Body of pancreas (tissue), 4 donors: ENCODE data around the gene KLK3. TPM values are rescaled to one million over a fixed set of nuclear protein-coding genes. Genes with fewer than 3 reads are reported as not detected.

ENCODE experiments used
- ATAC-seq: fragments of 150-250 bp; one replicate; pipeline ENCODE4 v1.9.1; 2016
- DNase-seq, 4 donors: peaks; one replicate each; pipeline ENCODE4 v3.0.0-alpha.2; 2019
- H3K27ac ChIP-seq, 4 donors: fragments of 200-600 bp; sonication (generic); 1 replicate in 3 of 4; 2 replicates in 1 of 4; pipeline versions ENCODE4 v1.5.1 to v1.6.1; 2016 to 2019; ENCODE audit warnings: mild to moderate bottlenecking in 1 of 4, mixed read lengths in 1 of 4, moderate library complexity in 1 of 4
- H3K27me3 ChIP-seq, 2 donors: fragments of 200-600 bp; sonication (generic); one replicate each; pipeline ENCODE4 v1.6.0; 2016; ENCODE audit warnings: mild to moderate bottlenecking in 1 of 2
- H3K36me3 ChIP-seq, 2 donors: fragments of 200-600 bp; sonication (generic); replicated peaks in 1 of 2; 2 replicates each; pipeline ENCODE4 v1.5.1; 2016; ENCODE audit warnings: low read depth in 2 of 2; ENCODE audit not compliant: insufficient read depth in 1 of 2
- H3K4me1 ChIP-seq: fragments of 200-600 bp; sonication (generic); one replicate; pipeline ENCODE4 v1.6.0; 2016
- H3K4me3 ChIP-seq, 2 donors: fragments of 200-600 bp; sonication (generic); 1 replicate in 1 of 2; 2 replicates in 1 of 2; pipeline ENCODE4 v1.5.1; 2016 to 2019
- H3K9me3 ChIP-seq, 3 donors: fragments of 200-600 bp; sonication (generic); 1 replicate in 2 of 3; 2 replicates in 1 of 3; pipeline ENCODE4 v1.5.1; 2016
- POLR2A ChIP-seq, 3 donors: fragments of 450-650 bp; IDR thresholded peaks; one replicate each; pipeline ENCODE4 v1.6.1; 2016; ENCODE audit warnings: antibody characterized with exemption in 3 of 3, mild to moderate bottlenecking in 2 of 3
- WGBS, 2 donors: methylation state at CpG; one replicate each; pipeline ENCODE4 v1.1.5; 2017; 5-methylcytosine and 5-hydroxymethylcytosine counted together
- intact Hi-C: fragments of 100-400 bp; cut with DNase I; formaldehyde crosslinking; loops from one replicate; pipeline ENCODE4 v1.15.1; 2023
- total RNA-seq, 2 donors: library from RNA; depleted of rRNA; stranded (reverse); fragments of >200 nt; gene quantifications; one replicate each; pipeline ENCODE4 v1.1.0, GENCODE V29; 2016
- TF ChIP-seq, protein P1 (sequence below), 7 experiments: fragments of 450-650 bp in 4 of 7; fragments of 200-600 bp in 3 of 7; sonication (generic) in 3 of 7; IDR thresholded peaks; one replicate each; pipeline ENCODE4 v1.5.1; 2016 to 2019; ENCODE audit warnings: antibody characterized with exemption in 7 of 7

Gene KLK3
- total RNA-seq, 2 donors from 2014 or later = not detected

DNA sequence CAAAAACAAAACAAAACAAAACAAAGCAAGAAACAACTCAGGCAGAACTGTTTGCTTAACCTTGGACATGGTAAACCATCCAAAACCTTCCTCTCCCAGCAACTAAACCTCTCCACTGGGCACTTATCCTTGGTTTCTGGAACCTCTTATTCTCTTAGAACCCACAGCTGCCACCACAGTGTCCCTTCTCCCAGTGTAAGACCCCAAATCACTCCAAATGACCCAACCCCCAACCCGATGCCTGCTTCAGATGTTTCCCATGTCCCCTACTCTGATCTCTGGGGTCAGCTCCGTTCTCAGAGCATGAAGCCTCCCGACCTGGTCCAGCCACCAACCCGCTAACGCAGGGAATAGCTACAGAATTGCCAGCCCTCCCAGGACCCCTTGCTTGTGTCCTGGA lies 19.5 kb downstream of the KLK3 start:
- WGBS, 2 donors = 66 to 83% methylated on average over 5 of the region's 5 CpGs
- no peak overlapping the region for H3K4me3 ChIP-seq
- H3K27me3 ChIP-seq = peaks cover 0 to 6% of the 10 kb centered on the region in 2 donors
- H3K9me3 ChIP-seq = no peaks in the 10 kb centered on the region
- H3K4me1 ChIP-seq = no peaks in the 10 kb centered on the region
- TF ChIP-seq, protein P1, sequence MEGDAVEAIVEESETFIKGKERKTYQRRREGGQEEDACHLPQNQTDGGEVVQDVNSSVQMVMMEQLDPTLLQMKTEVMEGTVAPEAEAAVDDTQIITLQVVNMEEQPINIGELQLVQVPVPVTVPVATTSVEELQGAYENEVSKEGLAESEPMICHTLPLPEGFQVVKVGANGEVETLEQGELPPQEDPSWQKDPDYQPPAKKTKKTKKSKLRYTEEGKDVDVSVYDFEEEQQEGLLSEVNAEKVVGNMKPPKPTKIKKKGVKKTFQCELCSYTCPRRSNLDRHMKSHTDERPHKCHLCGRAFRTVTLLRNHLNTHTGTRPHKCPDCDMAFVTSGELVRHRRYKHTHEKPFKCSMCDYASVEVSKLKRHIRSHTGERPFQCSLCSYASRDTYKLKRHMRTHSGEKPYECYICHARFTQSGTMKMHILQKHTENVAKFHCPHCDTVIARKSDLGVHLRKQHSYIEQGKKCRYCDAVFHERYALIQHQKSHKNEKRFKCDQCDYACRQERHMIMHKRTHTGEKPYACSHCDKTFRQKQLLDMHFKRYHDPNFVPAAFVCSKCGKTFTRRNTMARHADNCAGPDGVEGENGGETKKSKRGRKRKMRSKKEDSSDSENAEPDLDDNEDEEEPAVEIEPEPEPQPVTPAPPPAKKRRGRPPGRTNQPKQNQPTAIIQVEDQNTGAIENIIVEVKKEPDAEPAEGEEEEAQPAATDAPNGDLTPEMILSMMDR (IDR thresholded peaks at IDR 0.05) = no peak
- no peak for TF ChIP-seq POLR2A (IDR thresholded peaks at IDR 0.05)
- intact Hi-C loops = no loop called here
- no peak overlapping the region for H3K27ac ChIP-seq
- DNase-seq (no peak), ATAC-seq (no peak)
- H3K36me3 ChIP-seq = no peaks in the 10 kb centered on the region

DNA sequence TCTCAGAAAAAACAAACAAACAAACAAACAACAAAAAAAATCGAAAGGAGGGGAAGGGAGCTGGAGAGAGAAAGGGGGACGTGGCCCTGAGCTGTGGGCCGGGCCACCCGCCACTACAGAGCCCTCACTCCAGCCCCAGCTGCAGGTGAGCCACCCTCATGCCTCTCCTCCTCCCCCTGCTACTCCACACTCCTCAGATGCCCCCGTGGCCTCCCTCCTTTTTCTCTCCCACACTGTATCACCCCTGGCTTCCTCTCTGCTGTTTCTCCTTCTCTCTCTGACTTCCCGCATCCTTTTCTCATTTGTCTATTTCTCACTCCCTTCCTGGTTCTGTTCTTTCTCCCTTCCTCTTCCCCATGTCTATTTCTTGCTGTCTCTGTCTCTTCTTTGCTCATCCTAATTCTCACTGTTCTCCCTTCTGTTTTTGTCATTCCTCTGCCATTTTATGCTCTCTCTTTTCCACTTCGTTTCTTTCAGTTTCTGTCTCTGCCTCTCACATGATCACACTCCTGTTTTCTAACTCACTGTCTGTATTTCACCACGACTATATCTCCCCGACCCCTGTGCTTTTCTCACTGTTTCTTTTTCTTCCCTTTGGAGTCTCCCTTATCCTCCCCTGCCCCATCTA lies 21.2 kb downstream of the KLK3 start:
- TF ChIP-seq, protein P1 (IDR thresholded peaks at IDR 0.05) = no peak
- TF ChIP-seq POLR2A (IDR thresholded peaks at IDR 0.05) = no peak
- DNase-seq (no peak), ATAC-seq (no peak)
- Histone ChIP-seq H3K27me3 (peaks cover 0 to 6% of the 10 kb centered on the region in 2 donors), H3K9me3 (no peaks in the 10 kb centered on the region), H3K27ac (no peak overlapping the region), H3K4me1 (no peaks in the 10 kb centered on the region), H3K4me3 (no peak overlapping the region), H3K36me3 (no peaks in the 10 kb centered on the region)
- 30 to 37% methylated on average over 9 of the region's 9 CpGs for WGBS, 2 donors
- intact Hi-C loops = no loop called here

DNA sequence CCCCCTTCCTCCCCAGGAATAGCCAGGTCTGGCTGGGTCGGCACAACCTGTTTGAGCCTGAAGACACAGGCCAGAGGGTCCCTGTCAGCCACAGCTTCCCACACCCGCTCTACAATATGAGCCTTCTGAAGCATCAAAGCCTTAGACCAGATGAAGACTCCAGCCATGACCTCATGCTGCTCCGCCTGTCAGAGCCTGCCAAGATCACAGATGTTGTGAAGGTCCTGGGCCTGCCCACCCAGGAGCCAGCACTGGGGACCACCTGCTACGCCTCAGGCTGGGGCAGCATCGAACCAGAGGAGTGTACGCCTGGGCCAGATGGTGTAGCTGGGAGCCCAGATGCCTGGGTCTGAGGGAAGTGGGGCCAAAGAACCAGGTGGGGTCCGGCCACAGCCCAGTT lies 21.7 kb downstream of the KLK3 start:
- H3K4me1 ChIP-seq = no peaks in the 10 kb centered on the region
- H3K9me3 ChIP-seq = no peaks in the 10 kb centered on the region
- H3K36me3 ChIP-seq = no peaks in the 10 kb centered on the region
- H3K27ac ChIP-seq = no peak overlapping the region
- TF ChIP-seq POLR2A (IDR thresholded peaks at IDR 0.05) = no peak
- TF ChIP-seq, protein P1 (IDR thresholded peaks at IDR 0.05) = no peak
- WGBS, 2 donors = 63 to 68% methylated on average over 3 to 7 of the region's 7 CpGs
- peaks cover 0 to 6% of the 10 kb centered on the region in 2 donors for H3K27me3 ChIP-seq
- ATAC-seq (no peak), DNase-seq (no peak)
- intact Hi-C loops = no loop called here
- no peak overlapping the region for H3K4me3 ChIP-seq

DNA sequence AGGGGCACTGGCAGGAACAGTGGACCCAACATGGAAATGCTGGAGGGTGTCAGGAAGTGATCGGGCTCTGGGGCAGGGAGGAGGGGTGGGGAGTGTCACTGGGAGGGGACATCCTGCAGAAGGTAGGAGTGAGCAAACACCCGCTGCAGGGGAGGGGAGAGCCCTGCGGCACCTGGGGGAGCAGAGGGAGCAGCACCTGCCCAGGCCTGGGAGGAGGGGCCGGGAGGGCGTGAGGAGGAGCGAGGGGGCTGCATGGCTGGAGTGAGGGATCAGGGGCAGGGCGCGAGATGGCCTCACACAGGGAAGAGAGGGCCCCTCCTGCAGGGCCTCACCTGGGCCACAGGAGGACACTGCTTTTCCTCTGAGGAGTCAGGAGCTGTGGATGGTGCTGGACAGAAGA lies 22.6 kb downstream of the KLK3 start:
- 39 to 44% methylated on average over 8 of the region's 8 CpGs for WGBS, 2 donors
- no peak for TF ChIP-seq POLR2A (IDR thresholded peaks at IDR 0.05)
- TF ChIP-seq, protein P1 (IDR thresholded peaks at IDR 0.05) = no peak
- Histone ChIP-seq H3K4me1 (no peaks in the 10 kb centered on the region), H3K27ac (no peak overlapping the region), H3K4me3 (no peak overlapping the region), H3K9me3 (no peaks in the 10 kb centered on the region), H3K36me3 (no peaks in the 10 kb centered on the region), H3K27me3 (peaks cover 0 to 6% of the 10 kb centered on the region in 2 donors)
- no peak for DNase-seq
- intact Hi-C loops = no loop called here
- no peak for ATAC-seq

DNA sequence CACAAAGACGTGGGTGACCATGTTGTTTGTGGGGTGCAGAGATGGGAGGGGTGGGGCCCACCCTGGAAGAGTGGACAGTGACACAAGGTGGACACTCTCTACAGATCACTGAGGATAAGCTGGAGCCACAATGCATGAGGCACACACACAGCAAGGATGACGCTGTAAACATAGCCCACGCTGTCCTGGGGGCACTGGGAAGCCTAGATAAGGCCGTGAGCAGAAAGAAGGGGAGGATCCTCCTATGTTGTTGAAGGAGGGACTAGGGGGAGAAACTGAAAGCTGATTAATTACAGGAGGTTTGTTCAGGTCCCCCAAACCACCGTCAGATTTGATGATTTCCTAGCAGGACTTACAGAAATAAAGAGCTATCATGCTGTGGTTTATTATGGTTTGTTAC lies 24.1 kb downstream of the KLK3 start:
- ATAC-seq = no peak
- 46 to 51% methylated on average over 5 of the region's 5 CpGs for WGBS, 2 donors
- H3K36me3 ChIP-seq = no peaks in the 10 kb centered on the region
- no peak for DNase-seq
- H3K27me3 ChIP-seq = peaks cover 0 to 6% of the 10 kb centered on the region in 2 donors
- intact Hi-C loops = no loop called here
- no peak overlapping the region for H3K4me3 ChIP-seq
- H3K9me3 ChIP-seq = no peaks in the 10 kb centered on the region
- TF ChIP-seq, protein P1 (IDR thresholded peaks at IDR 0.05) = no peak
- TF ChIP-seq POLR2A (IDR thresholded peaks at IDR 0.05) = no peak
- no peak overlapping the region for H3K27ac ChIP-seq
- no peaks in the 10 kb centered on the region for H3K4me1 ChIP-seq
